HL-60/S4 (cell line): ENCODE measurements around the gene ZNF217.
"Not testable (repeated sequence)": the region's sequence is repeated elsewhere in the genome, so short reads cannot be mapped to it uniquely, and the experiment has no call there.

Experiments used
- in situ Hi-C: fragments of 300-500 bp; cut with MboI; formaldehyde crosslinking; loops from 2 replicates; pipeline ENCODE4 v1.14.3; 2022; ENCODE audit warnings: low sequenced_read_pairs

ZNF217 gene

DNA sequence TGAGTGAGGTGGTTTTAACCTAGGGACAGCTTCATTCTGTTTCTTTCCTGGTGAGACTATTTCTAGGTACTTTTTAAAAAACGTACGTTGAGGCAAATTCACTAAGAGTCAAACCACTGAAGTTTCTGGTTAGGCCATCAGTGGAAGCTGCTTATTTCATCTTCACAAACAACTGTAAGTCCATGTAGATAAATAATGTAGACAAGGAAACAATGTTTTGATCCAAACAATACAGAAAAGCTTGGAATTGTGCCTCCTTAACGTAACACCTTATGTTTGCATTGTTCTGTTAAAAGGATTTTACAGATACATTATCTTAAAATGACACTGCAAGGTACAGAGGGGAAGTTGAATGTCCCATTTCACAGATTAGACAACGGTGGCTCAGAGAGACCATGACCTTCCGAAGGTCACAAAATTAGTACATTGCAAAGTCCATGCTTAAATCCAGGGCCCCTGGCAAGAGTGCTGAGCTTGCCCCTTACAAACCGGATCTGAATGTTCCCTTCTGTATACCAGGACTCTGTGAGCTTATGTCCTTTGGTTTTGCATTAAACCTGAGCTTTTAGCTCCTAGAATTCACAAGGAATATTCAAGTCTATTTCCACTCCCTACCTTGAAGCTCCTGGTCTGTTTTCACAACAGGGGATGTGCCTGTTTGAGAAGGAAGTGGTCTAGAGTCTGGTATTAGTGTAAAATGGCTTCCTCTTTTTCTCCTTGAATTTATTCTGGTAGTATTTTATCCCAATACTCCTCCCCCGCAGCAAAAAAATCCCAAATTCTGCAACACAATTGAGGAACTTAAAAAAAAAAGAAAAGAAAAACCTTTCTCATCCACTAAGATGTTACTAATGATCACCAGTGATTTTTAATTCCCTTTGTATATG lies 28.9 kb upstream of the ZNF217 start:
- in situ Hi-C loops, result no loop called here

DNA sequence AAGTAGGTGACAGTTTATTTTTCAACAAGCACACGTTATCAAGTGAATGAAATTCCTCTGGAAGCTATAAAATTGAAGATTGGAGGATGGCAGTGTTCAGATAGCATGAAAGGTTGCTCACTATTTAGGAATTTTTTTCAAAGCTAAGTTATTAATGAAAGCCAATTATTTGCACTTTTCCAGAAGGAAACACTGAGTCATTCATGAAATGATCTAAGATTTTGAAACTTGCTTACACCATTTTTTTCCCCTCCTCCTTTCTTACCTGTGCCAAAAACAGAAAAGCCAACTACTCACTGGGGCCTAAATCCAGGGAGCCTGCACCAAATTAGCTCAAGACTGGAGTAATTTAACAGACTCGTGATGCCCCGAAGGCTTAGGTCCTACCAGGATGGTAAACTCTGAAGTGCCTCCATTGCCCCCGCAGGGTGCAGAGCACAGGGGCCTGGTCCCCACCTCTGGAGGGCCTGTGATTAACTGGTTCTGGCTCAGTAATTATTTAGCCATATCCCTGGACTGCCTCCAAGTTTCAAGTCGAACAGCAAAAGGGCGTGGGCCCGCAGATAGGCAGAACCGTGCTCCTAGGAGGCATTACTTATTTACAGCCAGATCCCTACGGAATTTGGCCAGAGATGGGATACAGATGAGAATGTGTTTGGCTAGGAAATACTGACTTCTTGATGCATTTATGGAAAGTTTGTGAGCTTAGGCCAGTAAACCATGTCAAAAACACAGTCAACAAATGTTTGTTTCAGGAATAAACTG lies 28.0 kb upstream of the ZNF217 start:
- in situ Hi-C loops, result no loop called here

DNA sequence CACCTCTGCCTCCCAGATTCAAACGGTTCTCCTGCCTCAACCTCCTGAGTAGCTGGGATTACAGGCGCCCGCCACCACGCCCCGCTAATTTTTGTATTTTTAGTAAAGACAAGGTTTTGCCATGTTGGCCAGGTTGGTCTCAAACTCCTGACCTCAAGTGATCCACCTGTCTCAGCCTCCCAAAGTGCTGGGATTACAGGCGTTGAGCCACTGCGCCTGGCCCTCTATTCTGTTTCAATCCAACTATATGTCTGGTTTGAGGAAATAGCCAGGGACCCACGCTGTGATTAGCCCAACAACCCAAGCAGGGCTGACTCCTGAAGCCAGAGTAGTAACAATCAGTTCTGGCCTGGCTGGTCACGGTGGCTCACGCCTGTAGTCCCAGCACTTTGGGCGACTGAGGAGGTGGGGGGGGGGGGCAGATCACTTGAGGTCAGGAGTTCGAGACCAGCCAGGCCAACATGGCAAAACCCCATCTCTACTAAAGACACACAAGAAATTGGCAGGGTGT lies 24.9 kb upstream of the ZNF217 start:
- in situ Hi-C loops, result not testable (repeated sequence)

DNA sequence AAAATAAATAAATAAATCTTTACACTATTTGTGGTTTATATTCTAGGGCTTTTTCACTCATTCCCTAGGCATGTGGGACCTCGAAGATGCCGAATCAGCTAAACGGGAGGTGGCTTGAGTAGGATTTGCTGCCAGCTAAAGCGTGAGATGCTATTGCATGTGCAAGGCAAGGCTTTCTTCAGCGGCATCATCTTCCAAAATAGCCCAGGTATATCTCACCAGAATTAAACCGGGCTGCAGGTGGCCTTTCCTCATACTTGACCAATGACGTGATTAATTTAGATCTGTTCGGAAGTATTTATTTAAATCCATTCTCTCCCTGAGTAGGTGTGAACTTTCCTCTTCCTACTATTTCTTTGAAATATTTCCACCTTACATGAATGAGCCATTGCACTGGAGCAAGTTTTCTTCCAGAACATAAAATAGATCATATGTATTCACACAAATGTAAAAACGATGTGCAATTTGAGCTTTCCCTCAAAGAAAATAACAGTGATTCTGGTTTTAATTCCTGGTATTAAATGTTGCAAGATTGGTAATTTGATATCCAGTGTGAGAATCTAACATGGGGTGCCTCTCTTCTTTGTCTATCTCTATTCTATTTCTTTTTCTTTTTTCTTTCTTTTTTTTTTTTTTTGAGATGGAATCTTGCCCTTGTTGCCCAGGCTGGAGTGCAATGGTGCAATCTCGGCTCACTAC lies 24.3 kb upstream of the ZNF217 start:
- in situ Hi-C loops, result no loop called here

DNA sequence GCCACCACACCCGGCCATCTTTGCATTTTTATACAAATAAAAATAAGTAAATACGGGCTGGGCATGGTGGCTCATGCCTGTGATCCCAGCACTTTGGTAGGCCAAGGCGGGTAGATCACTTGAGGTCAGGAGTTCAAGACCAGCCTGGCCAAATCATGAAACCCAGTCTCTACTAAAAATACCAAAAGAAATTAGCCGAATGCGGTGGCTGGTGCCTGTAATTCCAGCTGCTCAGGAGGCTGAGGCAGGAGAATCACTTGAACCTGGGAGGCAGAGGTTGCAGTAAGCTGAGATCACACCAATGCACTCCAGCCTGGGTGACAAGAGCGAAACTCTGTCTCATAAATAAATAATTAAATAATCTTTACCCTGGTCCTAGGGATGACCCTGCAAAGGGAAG lies 22.9 kb upstream of the ZNF217 start:
- in situ Hi-C loops, result not testable (repeated sequence)

DNA sequence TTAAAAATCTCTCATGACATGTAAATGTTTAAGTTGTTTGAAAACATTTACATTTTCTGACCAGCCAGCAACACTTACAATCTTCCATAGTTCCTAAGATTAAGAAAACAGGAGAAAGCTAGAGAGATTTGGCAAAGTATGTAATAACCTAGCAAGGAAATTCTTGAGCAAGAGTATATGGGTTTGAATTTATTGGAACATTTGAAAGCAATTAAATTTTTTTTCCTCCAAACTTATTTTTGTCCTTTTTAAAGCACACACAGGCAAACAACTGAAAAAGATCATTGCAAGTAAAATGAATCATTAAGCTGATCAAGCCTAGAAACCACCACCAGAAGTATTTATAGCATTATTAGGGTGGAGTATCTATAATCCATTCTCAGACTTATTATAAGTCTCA lies 20.1 kb upstream of the ZNF217 start:
- in situ Hi-C loops, result no loop called here

DNA sequence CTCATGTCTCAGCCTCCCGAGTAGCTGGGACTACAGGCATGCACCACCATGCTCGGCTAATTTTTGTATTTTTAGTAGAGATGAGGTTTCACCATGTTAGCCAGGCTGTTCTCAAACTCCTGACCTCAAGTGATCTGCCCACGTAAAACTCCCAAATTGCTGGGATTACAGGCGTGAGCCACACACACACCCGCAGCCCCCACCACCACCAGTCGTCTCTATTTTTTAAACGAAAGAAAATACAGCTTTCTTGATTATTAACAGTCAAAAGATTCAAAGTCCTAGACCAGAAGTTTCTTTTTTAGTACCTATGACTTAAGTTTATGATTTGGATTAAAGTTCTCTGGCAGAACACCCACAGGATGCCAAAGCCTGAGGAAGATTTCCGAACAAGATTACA lies 18.6 kb upstream of the ZNF217 start:
- in situ Hi-C loops, result not testable (repeated sequence)

GRCh38 chr20:53611449-53611894 lies 17.8 kb upstream of the ZNF217 start:
- in situ Hi-C loops, result no loop called here

GRCh38 chr20:53609491-53610445 lies 16.1 kb upstream of the ZNF217 start:
- in situ Hi-C loops, result no loop called here

- in situ Hi-C loops, result no loop called here
These were observed 15.1 kb upstream of the ZNF217 start for GRCh38 chr20:53608456-53609452.

DNA sequence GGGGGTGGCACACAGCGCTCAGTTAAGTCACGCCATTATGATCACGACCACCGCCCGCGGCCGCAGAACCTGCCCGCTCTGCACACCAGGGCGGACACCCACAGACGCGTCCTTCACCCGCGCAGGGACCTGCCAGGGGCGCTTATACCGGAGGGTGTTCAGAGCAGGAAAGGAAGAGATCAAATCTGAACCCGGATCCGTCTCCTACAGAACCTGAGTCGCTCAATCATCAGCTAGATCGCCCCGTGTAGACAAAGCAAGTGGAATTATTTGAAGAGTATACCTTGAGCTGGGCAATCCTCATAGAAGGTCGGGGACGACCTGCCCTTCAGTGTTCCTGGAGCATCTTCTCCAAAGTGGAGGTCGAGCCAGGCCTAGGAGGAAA lies 14.4 kb upstream of the ZNF217 start:
- in situ Hi-C loops, result no loop called here

DNA sequence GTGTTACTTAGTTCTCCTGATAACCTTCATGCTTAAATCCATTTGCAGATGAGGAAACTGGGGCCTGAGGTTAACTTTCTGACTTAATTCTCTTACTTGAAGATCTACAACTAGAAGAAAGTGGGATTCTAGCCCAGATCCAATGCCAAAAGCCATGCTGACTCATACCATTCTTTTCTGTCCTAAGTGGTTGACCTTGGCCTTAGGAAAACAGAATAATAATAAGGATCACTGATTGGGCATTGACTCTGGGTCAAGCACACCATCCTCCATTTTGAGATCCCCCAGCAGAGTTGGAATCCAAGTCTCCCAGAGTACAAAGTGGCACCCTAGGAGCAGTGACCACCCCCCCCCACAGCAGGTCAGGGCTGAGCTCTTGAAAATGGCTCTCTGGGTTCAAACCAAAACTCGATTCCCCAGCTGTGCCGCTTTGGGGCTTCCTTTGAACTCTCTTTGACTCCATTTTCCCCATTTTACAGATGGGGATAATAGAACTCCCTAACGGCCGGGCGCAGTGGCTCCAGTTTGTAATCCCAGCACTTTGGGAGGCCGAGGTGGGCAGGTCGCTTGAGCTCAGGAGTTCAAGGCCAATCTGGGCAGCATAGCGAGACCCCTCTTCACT lies 12.8 kb upstream of the ZNF217 start:
- in situ Hi-C loops, result no loop called here

DNA sequence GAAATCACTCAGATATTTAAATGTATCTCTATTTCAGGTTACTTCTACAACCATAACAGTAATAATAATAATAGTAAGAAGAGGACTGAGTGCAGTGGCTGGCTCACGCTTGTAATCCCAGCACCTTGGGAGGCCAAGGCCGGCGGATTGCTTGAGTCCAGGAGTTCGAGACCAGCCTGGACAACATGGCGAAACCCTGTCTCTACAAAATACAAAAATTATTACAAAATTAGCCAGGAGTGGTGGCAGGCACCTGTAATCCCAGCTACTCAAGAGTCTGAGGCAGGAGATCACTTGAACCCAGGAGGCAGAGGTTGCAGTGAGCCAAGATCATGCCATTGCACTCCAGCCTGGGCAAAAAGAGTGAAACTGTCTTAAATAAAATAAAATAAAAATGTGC lies 11.8 kb upstream of the ZNF217 start:
- in situ Hi-C loops, result not testable (repeated sequence)

DNA sequence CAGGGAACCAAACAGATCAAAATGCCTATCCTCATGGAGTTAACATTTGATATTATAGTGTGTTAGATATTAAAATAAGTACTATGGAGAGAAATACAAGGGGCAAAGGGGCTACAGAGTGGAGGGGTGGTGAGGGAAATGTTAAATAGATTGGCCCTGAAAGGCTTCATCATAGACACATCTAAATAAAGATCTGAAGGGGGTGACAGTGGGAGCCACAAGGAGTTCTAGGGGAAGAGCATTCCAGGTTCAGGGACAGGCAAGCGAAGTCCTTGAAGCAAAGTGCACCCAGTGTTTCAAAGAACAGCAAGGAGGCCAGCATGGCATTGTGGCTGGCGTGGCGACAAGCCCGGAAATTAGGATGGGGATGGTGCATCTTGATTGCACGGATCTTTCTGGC lies 11.2 kb upstream of the ZNF217 start:
- in situ Hi-C loops, result not testable (repeated sequence)

DNA sequence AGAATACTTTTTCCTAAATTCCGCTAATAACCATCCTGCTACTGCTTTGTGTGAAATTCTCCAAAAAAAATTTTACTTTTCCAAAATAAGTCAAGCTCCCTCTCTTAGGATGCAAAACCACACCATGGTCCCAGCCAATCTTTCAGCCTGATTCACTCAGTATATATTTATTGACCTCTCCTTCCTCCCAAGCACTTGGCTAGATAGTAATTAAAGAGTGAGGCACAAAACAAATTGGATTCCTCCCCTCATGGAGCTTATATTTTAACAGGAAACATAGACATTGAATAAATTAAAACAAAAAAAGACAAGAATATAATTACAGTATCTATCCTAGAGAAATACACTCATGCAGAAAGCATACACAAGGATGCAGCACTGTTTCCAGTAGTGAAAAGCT lies 9.0 kb upstream of the ZNF217 start:
- in situ Hi-C loops, result no loop called here

- in situ Hi-C loops, result loop anchor here (25.0 kb wide), 1 partner anchor 337 kb away; no protein-coding TSS in a partner anchor
These were observed 6.4 kb upstream of the ZNF217 start for GRCh38 chr20:53599910-53600632.

DNA sequence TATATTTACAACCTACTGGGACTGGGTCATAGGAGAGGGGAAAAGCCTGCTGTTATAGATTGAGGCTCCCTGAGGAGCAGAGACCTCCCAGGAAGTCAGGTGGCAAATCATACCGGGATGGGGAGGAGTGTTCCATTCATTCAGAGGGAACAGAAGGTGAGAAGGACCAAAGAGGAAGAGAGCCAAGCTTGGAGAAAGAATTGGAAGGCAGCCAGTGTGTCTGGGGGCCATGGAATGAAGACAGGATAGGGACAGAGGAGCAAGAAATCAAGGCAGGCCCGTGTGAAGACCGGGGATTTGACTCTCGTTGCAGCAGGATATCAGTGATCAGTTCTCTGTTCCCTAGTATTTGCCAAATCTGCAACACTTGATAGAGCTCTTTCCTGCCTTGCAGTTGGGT lies 5.7 kb upstream of the ZNF217 start:
- in situ Hi-C loops, result loop anchor here (25.0 kb wide), 1 partner anchor 338 kb away; no protein-coding TSS in a partner anchor

DNA sequence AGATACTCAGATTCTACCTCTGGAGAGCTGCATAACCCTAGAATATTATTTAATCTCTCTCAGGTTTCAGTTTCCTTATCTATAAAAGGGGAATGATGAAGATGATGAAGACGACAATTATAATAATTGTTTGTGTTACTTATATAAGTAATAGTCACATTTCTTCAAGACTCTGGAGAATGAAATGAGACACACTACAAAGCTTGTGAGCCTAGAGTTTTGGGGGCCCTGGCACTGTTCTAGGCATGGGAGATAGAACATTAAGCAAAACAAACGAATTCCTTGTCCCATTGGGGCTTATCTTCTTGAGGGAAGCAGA lies 5.4 kb upstream of the ZNF217 start:
- in situ Hi-C loops, result loop anchor here (25.0 kb wide), 1 partner anchor 338 kb away; no protein-coding TSS in a partner anchor
